Activated CD8-positive, alpha-beta T cell treated with anti-CD3 and anti-CD28 coated beads for 36 hours (primary cell): Measurements from ENCODE around the gene RFC2. TPM values are rescaled to one million over a fixed set of nuclear protein-coding genes. Genes with fewer than 3 reads are reported as not detected.
A peak's percentile ranks its signal among the peaks of the same experiment; 100 is the strongest.

Experiments used
- ATAC-seq: fragments of 200-7000 bp; cut with Tn5 transposase; one replicate; pipeline ENCODE4 v1.10.0; 2021; ENCODE audit warnings: mild to moderate bottlenecking, moderate library complexity
- CTCF ChIA-PET: fragments of 350-600 bp; sonication (Branson Sonifier 250); formaldehyde crosslinking; loops from one replicate; lab custom pipeline; 2021; ENCODE audit warnings: antibody characterized with exemption; lab: Charles Lee
- POLR2A ChIA-PET: fragments of 350-600 bp; sonication (Branson Sonifier 250); formaldehyde crosslinking; loops from one replicate; lab custom pipeline; 2021; ENCODE audit warnings: antibody characterized with exemption; lab: Charles Lee
- DNase-seq: peaks from one replicate; pipeline ENCODE4 v3.0.0-alpha.2; 2020
- H3K27ac Mint-ChIP-seq: one replicate; pipeline ENCODE4 v1.8.0; 2021; ENCODE audit warnings: mild to moderate bottlenecking, mixed read lengths
- H3K27me3 Mint-ChIP-seq: one replicate; pipeline ENCODE4 v1.8.0; 2021; ENCODE audit warnings: mixed read lengths
- H3K36me3 Mint-ChIP-seq: one replicate; pipeline ENCODE4 v1.8.0; 2021; ENCODE audit warnings: low read depth, mixed read lengths
- H3K4me1 Mint-ChIP-seq: one replicate; pipeline ENCODE4 v1.8.0; 2021; ENCODE audit warnings: low read depth, mixed read lengths
- H3K4me3 Mint-ChIP-seq: one replicate; pipeline ENCODE4 v1.8.0; 2021; ENCODE audit warnings: mild to moderate bottlenecking, moderate library complexity, mixed read lengths
- H3K9me3 Mint-ChIP-seq: one replicate; pipeline ENCODE4 v1.8.0; 2021; ENCODE audit warnings: mixed read lengths
- CTCF ChIP-seq: fragments of 200-600 bp; IDR thresholded peaks from one replicate; pipeline ENCODE4 v1.8.0; 2022; ENCODE audit warnings: antibody characterized with exemption, mild to moderate bottlenecking
- intact Hi-C: fragments of 100-400 bp; cut with micrococcal nuclease; formaldehyde crosslinking; loops from one replicate; pipeline ENCODE4 v1.10.0; 2022
- total RNA-seq, 2 experiments: library from RNA; stranded (reverse); gene quantifications; one replicate each; pipeline ENCODE4 v1.2.3, GENCODE V29; 2021

Gene RFC2
- total RNA-seq, 2 experiments from 2014 or later, result 90.7 to 91.8 TPM

DNA sequence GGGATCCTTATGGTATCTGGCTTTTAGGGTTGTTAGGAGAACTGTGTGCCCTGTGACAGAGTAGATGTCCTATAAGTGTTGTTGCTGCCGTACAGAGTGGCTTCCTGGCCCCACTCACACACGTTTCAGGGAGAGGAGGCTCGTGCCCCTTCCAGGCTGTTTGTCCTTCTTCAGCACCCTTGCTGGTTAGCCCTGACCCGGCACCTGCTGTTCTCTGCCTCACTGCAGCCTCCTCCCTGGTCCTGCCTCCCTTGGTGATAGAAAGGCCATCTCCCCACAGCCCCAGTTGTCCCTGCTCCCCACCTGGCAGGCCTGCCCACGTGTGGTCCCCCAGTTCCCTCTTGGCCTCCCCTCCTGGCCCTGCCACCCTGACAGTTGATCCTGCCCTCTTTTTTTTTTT lies 37.3 kb upstream of the RFC2 start:
- ChIA-PET CTCF (interaction anchor here (2.4 to 5.0 kb wide), 2 partner anchors 85 to 110 kb away, joined by 7 to 23 read pairs; no protein-coding TSS in a partner anchor), POLR2A (no interaction called here)
- Mint-ChIP-seq H3K4me3 (no peak overlapping the region), H3K4me1 (peaks cover 12% of the 10 kb centered on the region), H3K9me3 (no peaks in the 10 kb centered on the region), H3K27me3 (peaks cover 18% of the 10 kb centered on the region), H3K36me3 (no peaks in the 10 kb centered on the region), H3K27ac (no peak overlapping the region)
- intact Hi-C loops, result no loop called here
- ATAC-seq (no peak), DNase-seq (no peak)
- no peak for TF ChIP-seq CTCF

GRCh38 chr7:74290981-74291441 lies 36.8 kb upstream of the RFC2 start:
- Mint-ChIP-seq H3K27me3 (peaks cover 18% of the 10 kb centered on the region), H3K27ac (no peak overlapping the region), H3K4me1 (peaks cover 12% of the 10 kb centered on the region), H3K9me3 (no peaks in the 10 kb centered on the region), H3K4me3 (no peak overlapping the region), H3K36me3 (no peaks in the 10 kb centered on the region)
- ATAC-seq, result no peak
- intact Hi-C loops, result no loop called here
- TF ChIP-seq CTCF, result no peak
- CTCF ChIA-PET, result interaction anchor here (5.0 kb wide), 1 partner anchor 110 kb away, joined by 23 read pairs; no protein-coding TSS in a partner anchor
- POLR2A ChIA-PET, result no interaction called here
- DNase-seq, result no peak

- ChIA-PET CTCF (interaction anchor here (5.0 kb wide), 1 partner anchor 111 kb away, joined by 23 read pairs; no protein-coding TSS in a partner anchor), POLR2A (no interaction called here)
- DNase-seq (no peak), ATAC-seq (no peak)
- Mint-ChIP-seq H3K9me3 (no peaks in the 10 kb centered on the region), H3K27me3 (peaks cover 18% of the 10 kb centered on the region), H3K4me3 (peak overlapping the region; percentile 21), H3K4me1 (peaks cover 12% of the 10 kb centered on the region), H3K27ac (no peak overlapping the region), H3K36me3 (no peaks in the 10 kb centered on the region)
- TF ChIP-seq CTCF, result no peak
- intact Hi-C loops, result no loop called here
Measured at GRCh38 chr7:74290553-74290950, 36.4 kb upstream of the RFC2 start.

DNA sequence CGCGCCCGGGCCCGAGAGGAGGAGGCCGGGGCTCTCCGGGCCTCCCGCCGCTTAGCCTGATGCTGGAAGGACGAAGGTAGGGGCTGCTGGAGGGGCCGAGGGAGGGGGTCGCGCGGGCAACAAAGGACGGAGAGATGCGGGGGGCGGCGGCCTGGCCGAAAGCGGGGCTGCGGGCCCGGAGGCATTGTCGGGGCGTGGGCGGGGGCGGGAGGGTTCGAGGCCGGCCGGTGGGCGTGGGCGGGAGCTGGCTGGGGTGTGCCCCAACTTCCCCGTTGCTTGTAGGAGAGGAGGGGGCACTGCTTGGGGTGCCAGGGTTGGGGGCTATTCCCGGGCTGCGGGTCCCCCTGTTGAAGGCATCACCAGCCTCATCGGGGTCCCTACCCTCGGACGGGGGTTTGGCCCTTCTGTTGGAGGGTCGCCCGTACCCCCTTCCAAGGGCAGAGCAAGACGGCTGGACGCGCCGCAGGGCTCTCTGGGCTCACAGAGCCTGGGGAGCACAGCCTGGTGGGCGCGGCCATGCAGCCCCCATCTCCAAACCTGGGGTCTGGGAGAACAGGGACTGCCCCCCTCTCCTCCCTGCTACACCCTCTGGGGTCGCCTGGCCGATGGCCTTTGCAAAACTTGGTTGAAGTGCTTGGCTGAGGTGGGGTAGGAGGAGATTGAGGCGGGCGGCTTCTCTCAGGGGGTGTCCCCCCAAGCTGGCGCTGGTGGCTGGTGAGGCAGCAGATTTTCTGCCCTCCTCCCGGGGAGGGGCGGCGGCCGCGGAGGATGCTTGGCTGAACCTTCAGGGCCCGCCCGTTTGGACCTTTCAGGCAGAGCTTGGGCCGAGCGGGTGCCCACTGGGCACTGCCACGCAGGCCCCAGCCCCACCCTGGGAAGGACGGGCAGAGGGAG lies 35.7 kb upstream of the RFC2 start:
- no peaks in the 10 kb centered on the region for H3K36me3 Mint-ChIP-seq
- H3K27me3 Mint-ChIP-seq, result peaks cover 18% of the 10 kb centered on the region
- intact Hi-C loops, result loop anchor here (2.0 kb wide), 1 partner anchor 19 kb away; no protein-coding TSS in a partner anchor
- TF ChIP-seq CTCF, result no peak
- ChIA-PET POLR2A (interaction anchor here (1.0 kb wide), 1 partner anchor 16 kb away, joined by 3 read pairs; no protein-coding TSS in a partner anchor), CTCF (interaction anchor here (5.0 kb wide), 1 partner anchor 111 kb away, joined by 23 read pairs; no protein-coding TSS in a partner anchor)
- peak; percentile 56 for DNase-seq
- ATAC-seq, result peak; percentile 50
- peak overlapping the region; percentile 40 for H3K4me3 Mint-ChIP-seq
- peaks cover 12% of the 10 kb centered on the region for H3K4me1 Mint-ChIP-seq
- no peak overlapping the region for H3K27ac Mint-ChIP-seq
- no peaks in the 10 kb centered on the region for H3K9me3 Mint-ChIP-seq
